Fibroblast of mammary gland (primary cell): Measurements from ENCODE around the gene ERP27.

Source experiments
- DNase-seq: peaks from one replicate; pipeline ENCODE4 v3.0.0-alpha.2; 2010; ENCODE audit warnings: low read depth
- H3K4me3 ChIP-seq: 2 replicates; pipeline ENCODE4 v1.5.1; 2011; ENCODE audit warnings: low read depth, mild to moderate bottlenecking, low read length, moderate library complexity; ENCODE audit not compliant: control insufficient read depth
- CTCF ChIP-seq: conservative IDR thresholded peaks from 2 replicates; pipeline ENCODE4 v1.5.1; 2011; ENCODE audit warnings: low read depth, low read length, inconsistent platforms; ENCODE audit not compliant: control insufficient read depth, insufficient read depth

The ERP27 gene

GRCh38 chr12:14951851-14952250 lies 13.5 kb upstream of the ERP27 start:
- TF ChIP-seq CTCF: no peak
- no peak for DNase-seq
- no peak overlapping the region for H3K4me3 ChIP-seq

GRCh38 chr12:14950982-14951746 lies 12.8 kb upstream of the ERP27 start:
- no peak overlapping the region for H3K4me3 ChIP-seq
- no peak for TF ChIP-seq CTCF
- no peak for DNase-seq

GRCh38 chr12:14950421-14950820 lies 12.1 kb upstream of the ERP27 start:
- H3K4me3 ChIP-seq: no peak overlapping the region
- DNase-seq: no peak
- TF ChIP-seq CTCF: no peak

- no peak for TF ChIP-seq CTCF
- no peak overlapping the region for H3K4me3 ChIP-seq
- DNase-seq: no peak
These were observed 11.3 kb upstream of the ERP27 start for GRCh38 chr12:14949631-14950030.

- no peak overlapping the region for H3K4me3 ChIP-seq
- TF ChIP-seq CTCF: no peak
- DNase-seq: peak; percentile 66
These were observed 10.3 kb upstream of the ERP27 start for GRCh38 chr12:14948672-14949071.

- H3K4me3 ChIP-seq: no peak overlapping the region
- no peak for TF ChIP-seq CTCF
- DNase-seq: no peak
These were observed 8.5 kb upstream of the ERP27 start for GRCh38 chr12:14946861-14947260.
